Breast epithelium (tissue), 3 donors: ENCODE data around the gene LMO3.

Experiments used
- CTCF ChIP-seq, 3 donors: fragments of 450-650 bp; IDR thresholded peaks; one replicate each; pipeline ENCODE4 v1.5.1; 2016 to 2017; ENCODE audit warnings: antibody characterized with exemption in 3 of 3, mild to moderate bottlenecking in 3 of 3, moderate library complexity in 3 of 3
- POLR2A ChIP-seq: fragments of 450-650 bp; IDR thresholded peaks from one replicate; pipeline ENCODE4 v1.6.1; 2016; ENCODE audit warnings: antibody characterized with exemption, mild to moderate bottlenecking, moderate library complexity
- POLR2AphosphoS5 ChIP-seq, 3 donors: sonication (generic); formaldehyde crosslinking; IDR thresholded peaks; one replicate each; pipeline ENCODE4 v1.6.1; 2017; ENCODE audit warnings: antibody characterized with exemption in 3 of 3

- TF ChIP-seq POLR2A (no peak), CTCF (IDR thresholded peaks at IDR 0.05) (no peak), POLR2AphosphoS5 (IDR thresholded peaks at IDR 0.05) (no peak)
These were observed 15.3 kb downstream of the LMO3 start for GRCh38 chr12:16590645-16591044.
